Stimulated activated naive CD8-positive, alpha-beta T cell treated with anti-CD3 and anti-CD28 coated beads, Interleukin-15, Interleukin-2, amounts not matched to agents 100 ng/mL and 50 ng/mL, for 24 hours (primary cell): Measurements from ENCODE around the gene SETD1A.

Experiments used
- H3K27ac Mint-ChIP-seq: one replicate; pipeline ENCODE4 v1.8.0; 2021; ENCODE audit warnings: mild to moderate bottlenecking, mixed read lengths
- H3K27me3 Mint-ChIP-seq: one replicate; pipeline ENCODE4 v1.8.0; 2021; ENCODE audit warnings: mixed read lengths
- H3K36me3 Mint-ChIP-seq: one replicate; pipeline ENCODE4 v1.8.0; 2021; ENCODE audit warnings: low read depth, mixed read lengths
- H3K4me1 Mint-ChIP-seq: one replicate; pipeline ENCODE4 v1.8.0; 2021; ENCODE audit warnings: low read depth, mixed read lengths
- H3K4me3 Mint-ChIP-seq: one replicate; pipeline ENCODE4 v1.8.0; 2021; ENCODE audit warnings: mild to moderate bottlenecking, mixed read lengths
- H3K9me3 Mint-ChIP-seq: one replicate; pipeline ENCODE4 v1.8.0; 2021; ENCODE audit warnings: mixed read lengths

The SETD1A gene

GRCh38 chr16:30958175-30959079 lies 873 bp downstream of the SETD1A start:
- peak overlapping the region; percentile 93 for H3K4me3 Mint-ChIP-seq
- H3K27ac Mint-ChIP-seq, result peak overlapping the region; percentile 87
- H3K36me3 Mint-ChIP-seq, result peaks cover 40% of the 10 kb centered on the region
- H3K27me3 Mint-ChIP-seq, result no peaks in the 10 kb centered on the region
- peaks cover 39% of the 10 kb centered on the region for H3K4me1 Mint-ChIP-seq
- no peaks in the 10 kb centered on the region for H3K9me3 Mint-ChIP-seq

- peaks cover 61% of the 10 kb centered on the region for H3K36me3 Mint-ChIP-seq
- H3K4me1 Mint-ChIP-seq, result peaks cover 33% of the 10 kb centered on the region
- no peaks in the 10 kb centered on the region for H3K27me3 Mint-ChIP-seq
- H3K9me3 Mint-ChIP-seq, result no peaks in the 10 kb centered on the region
- H3K27ac Mint-ChIP-seq, result no peak overlapping the region
- no peak overlapping the region for H3K4me3 Mint-ChIP-seq
Observed at GRCh38 chr16:30961384-30961783, 3.8 kb downstream of the SETD1A start.

DNA sequence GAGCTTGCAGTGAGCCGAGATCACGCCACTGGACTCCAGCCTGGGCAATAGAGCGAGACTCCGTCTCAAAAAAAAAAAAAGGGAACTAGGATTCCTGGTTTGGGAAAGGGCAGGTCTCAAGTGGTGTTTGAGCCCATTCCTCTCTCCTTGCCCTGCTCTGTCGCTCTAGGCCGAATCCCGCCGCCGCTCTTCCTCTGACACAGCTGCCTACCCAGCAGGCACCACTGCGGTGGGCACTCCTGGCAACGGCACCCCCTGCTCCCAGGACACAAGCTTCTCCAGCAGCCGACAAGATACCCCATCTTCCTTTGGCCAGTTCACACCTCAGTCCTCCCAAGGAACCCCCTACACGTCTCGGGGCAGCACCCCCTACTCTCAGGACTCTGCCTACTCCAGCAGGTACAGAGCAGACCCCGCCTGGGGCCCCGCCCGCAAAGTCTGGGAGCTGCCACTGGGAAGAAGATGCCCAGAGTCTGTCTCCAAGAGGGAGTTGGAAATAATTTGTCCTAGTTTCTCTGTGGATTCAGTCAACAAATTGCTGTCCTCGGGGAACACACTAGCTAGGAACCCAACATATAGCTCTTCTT lies 6.5 kb downstream of the SETD1A start:
- H3K4me3 Mint-ChIP-seq, result no peak overlapping the region
- H3K36me3 Mint-ChIP-seq, result peaks cover 76% of the 10 kb centered on the region
- H3K9me3 Mint-ChIP-seq, result no peaks in the 10 kb centered on the region
- no peaks in the 10 kb centered on the region for H3K27me3 Mint-ChIP-seq
- peaks cover 15% of the 10 kb centered on the region for H3K4me1 Mint-ChIP-seq
- no peak overlapping the region for H3K27ac Mint-ChIP-seq

- no peak overlapping the region for H3K27ac Mint-ChIP-seq
- H3K4me1 Mint-ChIP-seq, result peaks cover 8% of the 10 kb centered on the region
- H3K27me3 Mint-ChIP-seq, result no peaks in the 10 kb centered on the region
- H3K9me3 Mint-ChIP-seq, result no peaks in the 10 kb centered on the region
- peaks cover 72% of the 10 kb centered on the region for H3K36me3 Mint-ChIP-seq
- no peak overlapping the region for H3K4me3 Mint-ChIP-seq
Observed at GRCh38 chr16:30964574-30965226, 7.1 kb downstream of the SETD1A start.

DNA sequence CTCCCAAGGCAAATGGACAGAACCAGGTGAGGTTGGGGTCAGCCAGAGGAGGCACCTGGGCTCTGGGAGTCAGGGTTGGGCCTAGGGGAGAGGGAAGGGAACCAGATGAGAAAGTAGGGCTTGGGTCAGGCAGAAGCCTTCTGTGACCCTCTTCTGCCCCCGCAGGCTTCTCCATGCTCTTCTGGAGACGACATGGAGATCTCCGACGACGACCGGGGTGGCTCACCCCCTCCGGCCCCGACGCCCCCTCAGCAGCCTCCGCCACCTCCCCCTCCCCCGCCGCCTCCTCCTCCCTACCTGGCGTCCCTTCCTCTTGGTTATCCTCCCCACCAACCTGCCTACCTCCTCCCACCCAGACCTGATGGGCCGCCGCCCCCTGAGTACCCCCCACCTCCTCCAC lies 7.9 kb downstream of the SETD1A start:
- H3K9me3 Mint-ChIP-seq, result no peaks in the 10 kb centered on the region
- no peak overlapping the region for H3K27ac Mint-ChIP-seq
- peaks cover 66% of the 10 kb centered on the region for H3K36me3 Mint-ChIP-seq
- no peak overlapping the region for H3K4me3 Mint-ChIP-seq
- H3K27me3 Mint-ChIP-seq, result no peaks in the 10 kb centered on the region
- peaks cover under 1% of the 10 kb centered on the region for H3K4me1 Mint-ChIP-seq

DNA sequence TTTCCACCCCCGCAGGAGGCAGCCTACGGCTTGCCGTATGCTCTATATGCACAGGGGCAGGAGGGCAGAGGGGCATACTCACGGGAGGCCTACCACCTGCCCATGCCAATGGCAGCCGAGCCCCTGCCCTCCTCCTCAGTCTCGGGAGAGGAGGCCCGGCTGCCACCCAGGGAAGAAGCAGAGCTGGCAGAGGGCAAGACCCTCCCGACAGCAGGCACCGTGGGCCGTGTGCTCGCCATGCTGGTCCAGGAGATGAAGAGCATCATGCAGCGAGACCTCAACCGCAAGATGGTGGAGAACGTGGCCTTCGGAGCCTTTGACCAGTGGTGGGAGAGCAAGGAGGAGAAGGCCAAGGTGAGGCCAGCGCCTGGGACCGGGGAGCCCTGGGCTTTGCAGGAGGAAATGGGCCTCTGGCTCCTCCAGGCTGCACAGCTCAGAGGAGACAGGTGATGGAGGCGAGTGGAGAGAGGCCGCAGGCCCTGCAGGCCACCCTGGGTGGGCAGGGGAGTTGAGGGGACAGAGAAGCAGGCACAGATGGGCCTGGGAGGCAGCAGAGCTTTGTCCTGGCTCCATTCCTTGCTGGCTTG lies 8.6 kb downstream of the SETD1A start:
- H3K36me3 Mint-ChIP-seq, result peaks cover 69% of the 10 kb centered on the region
- H3K9me3 Mint-ChIP-seq, result no peaks in the 10 kb centered on the region
- peak overlapping the region; percentile 40 for H3K27ac Mint-ChIP-seq
- no peak overlapping the region for H3K4me3 Mint-ChIP-seq
- no peaks in the 10 kb centered on the region for H3K27me3 Mint-ChIP-seq
- H3K4me1 Mint-ChIP-seq, result no peaks in the 10 kb centered on the region

DNA sequence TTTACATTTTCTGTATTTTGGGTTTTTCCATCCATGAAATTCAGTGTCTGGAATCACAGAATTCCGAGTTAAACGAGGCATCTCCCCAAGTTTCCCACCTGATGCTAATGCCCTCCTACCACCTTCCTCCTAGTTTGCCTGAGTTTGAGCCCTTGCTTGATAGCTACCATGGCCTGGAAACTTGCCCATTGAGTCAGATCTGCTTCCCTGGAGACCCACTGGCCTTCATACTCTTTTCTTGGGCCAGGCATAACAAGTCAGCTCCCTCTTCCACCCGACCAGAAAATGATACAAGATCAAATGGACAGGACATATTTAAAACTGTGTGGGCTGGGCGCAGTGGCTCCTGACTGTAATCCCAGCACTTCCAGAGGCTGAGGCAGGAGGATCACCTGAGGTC lies 10.2 kb downstream of the SETD1A start:
- Mint-ChIP-seq H3K27me3 (no peaks in the 10 kb centered on the region), H3K36me3 (peaks cover 69% of the 10 kb centered on the region), H3K27ac (no peak overlapping the region), H3K4me3 (no peak overlapping the region), H3K4me1 (no peaks in the 10 kb centered on the region), H3K9me3 (no peaks in the 10 kb centered on the region)

DNA sequence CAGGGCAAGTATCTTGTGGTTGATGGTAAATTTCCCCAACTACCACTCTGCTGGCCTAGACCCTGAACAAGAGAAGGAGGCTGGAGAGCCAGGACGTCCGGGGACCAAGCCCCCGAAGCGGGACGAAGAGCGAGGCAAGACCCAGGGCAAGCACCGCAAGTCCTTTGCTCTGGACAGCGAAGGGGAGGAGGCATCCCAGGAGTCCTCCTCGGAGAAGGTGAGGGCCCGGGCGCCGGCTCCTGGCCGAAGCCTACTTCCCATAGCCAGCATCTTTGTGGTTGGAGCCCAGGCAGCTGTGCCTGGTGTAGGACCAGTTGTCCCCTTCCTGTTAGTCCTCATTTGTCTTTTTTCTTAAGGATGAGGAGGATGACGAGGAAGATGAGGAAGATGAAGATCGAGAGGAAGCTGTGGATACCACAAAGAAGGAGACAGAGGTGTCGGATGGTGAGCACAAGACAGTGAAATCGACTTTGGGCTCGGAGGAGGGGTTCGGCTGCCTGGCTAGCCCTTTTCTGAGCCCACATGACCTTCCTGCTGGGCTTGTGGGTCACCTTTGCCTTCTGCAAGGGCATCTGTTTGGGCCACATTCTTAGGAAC lies 11.8 kb downstream of the SETD1A start:
- no peak overlapping the region for H3K27ac Mint-ChIP-seq
- H3K4me3 Mint-ChIP-seq, result no peak overlapping the region
- H3K27me3 Mint-ChIP-seq, result no peaks in the 10 kb centered on the region
- H3K36me3 Mint-ChIP-seq, result peaks cover 69% of the 10 kb centered on the region
- H3K4me1 Mint-ChIP-seq, result no peaks in the 10 kb centered on the region
- no peaks in the 10 kb centered on the region for H3K9me3 Mint-ChIP-seq

DNA sequence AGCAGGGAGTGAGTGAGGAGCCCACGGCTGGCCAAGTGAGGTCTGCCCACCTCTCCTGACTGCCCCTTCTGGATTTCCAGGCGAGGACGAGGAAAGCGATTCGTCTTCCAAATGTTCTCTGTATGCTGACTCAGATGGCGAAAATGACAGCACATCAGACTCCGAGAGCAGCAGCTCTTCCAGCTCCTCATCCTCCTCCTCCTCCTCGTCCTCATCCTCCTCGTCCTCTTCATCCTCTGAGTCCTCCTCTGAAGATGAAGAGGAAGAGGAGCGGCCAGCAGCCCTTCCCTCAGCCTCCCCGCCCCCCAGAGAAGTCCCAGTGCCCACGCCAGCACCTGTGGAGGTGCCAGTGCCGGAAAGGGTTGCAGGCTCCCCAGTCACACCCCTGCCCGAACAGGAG lies 13.7 kb downstream of the SETD1A start:
- H3K4me3 Mint-ChIP-seq, result no peak overlapping the region
- no peaks in the 10 kb centered on the region for H3K4me1 Mint-ChIP-seq
- H3K9me3 Mint-ChIP-seq, result no peaks in the 10 kb centered on the region
- no peak overlapping the region for H3K27ac Mint-ChIP-seq
- H3K27me3 Mint-ChIP-seq, result no peaks in the 10 kb centered on the region
- H3K36me3 Mint-ChIP-seq, result peaks cover 69% of the 10 kb centered on the region

DNA sequence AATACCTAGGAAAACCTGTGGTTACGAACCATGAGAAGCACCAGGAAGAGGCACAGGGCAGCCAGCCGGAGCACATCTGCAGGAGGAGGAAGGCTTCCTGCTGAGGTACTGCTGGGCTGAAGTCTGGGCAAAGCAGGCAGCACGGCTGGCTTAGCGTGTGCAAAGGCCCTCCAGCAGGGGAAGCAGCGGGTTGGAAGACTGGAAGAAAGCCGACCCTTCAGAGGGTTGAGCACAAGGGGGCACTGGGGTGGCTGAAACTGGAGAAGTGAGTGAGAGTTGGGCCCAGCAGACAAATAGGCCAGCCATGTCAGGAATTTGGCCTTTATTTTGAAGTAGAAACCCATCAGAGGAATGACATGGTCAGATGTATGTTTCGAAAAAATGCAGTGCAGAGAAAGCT lies 15.3 kb downstream of the SETD1A start:
- peaks cover 66% of the 10 kb centered on the region for H3K36me3 Mint-ChIP-seq
- H3K27me3 Mint-ChIP-seq, result no peaks in the 10 kb centered on the region
- no peak overlapping the region for H3K27ac Mint-ChIP-seq
- H3K9me3 Mint-ChIP-seq, result no peaks in the 10 kb centered on the region
- no peaks in the 10 kb centered on the region for H3K4me1 Mint-ChIP-seq
- H3K4me3 Mint-ChIP-seq, result no peak overlapping the region

DNA sequence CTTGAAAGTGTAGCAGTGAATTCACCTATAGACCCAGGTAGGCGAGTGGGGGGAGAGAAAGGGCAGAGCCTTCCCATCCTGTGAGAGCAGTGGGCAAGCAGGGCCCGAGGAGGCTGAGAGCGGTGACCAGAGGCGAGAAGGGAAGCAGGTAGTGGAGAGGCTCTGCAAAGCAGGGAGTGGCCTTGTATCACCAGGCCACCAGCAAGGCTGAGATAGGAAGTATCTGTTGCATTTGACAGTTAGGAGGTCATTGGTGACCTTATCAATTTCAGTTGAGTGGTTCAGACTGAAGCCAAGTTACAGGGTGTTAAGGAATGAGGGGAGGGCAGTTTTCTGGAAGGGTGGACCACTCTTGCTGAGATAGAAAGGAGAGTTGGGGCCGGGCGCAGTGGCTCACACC lies 16.8 kb downstream of the SETD1A start:
- H3K27ac Mint-ChIP-seq, result no peak overlapping the region
- no peaks in the 10 kb centered on the region for H3K4me1 Mint-ChIP-seq
- no peaks in the 10 kb centered on the region for H3K27me3 Mint-ChIP-seq
- H3K9me3 Mint-ChIP-seq, result no peaks in the 10 kb centered on the region
- peaks cover 65% of the 10 kb centered on the region for H3K36me3 Mint-ChIP-seq
- H3K4me3 Mint-ChIP-seq, result no peak overlapping the region

GRCh38 chr16:30976486-30976885 lies 18.9 kb downstream of the SETD1A start:
- Mint-ChIP-seq H3K4me1 (no peaks in the 10 kb centered on the region), H3K27ac (no peak overlapping the region), H3K9me3 (no peaks in the 10 kb centered on the region), H3K4me3 (no peak overlapping the region), H3K27me3 (no peaks in the 10 kb centered on the region), H3K36me3 (peaks cover 59% of the 10 kb centered on the region)

GRCh38 chr16:30977502-30977901 lies 19.9 kb downstream of the SETD1A start:
- peak overlapping the region; percentile 51 for H3K27ac Mint-ChIP-seq
- peaks cover 51% of the 10 kb centered on the region for H3K36me3 Mint-ChIP-seq
- no peak overlapping the region for H3K4me3 Mint-ChIP-seq

DNA sequence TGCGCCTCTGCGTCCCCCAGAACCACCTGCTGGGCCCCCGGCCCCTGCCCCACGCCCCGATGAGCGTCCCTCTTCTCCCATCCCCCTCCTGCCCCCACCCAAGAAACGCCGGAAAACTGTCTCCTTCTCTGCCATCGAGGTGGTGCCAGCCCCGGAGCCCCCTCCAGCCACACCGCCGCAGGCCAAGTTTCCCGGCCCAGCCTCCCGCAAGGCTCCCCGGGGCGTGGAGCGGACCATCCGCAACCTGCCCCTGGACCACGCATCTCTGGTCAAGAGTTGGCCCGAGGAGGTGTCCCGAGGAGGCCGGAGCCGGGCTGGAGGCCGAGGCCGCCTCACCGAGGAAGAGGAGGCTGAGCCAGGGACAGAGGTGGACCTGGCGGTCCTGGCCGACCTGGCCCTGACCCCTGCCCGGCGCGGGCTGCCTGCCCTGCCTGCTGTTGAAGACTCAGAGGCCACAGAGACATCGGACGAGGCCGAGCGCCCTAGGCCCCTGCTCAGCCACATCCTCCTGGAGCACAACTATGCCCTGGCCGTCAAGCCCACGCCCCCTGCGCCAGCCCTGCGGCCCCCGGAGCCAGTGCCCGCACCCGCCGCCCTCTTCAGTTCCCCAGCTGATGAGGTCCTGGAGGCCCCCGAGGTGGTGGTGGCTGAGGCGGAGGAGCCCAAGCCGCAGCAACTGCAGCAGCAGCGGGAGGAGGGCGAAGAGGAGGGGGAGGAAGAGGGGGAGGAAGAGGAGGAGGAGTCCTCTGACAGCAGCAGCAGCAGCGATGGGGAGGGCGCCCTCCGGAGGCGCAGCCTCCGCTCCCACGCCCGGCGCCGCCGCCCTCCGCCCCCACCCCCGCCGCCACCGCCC lies 21.8 kb downstream of the SETD1A start:
- Mint-ChIP-seq H3K36me3 (peaks cover 34% of the 10 kb centered on the region), H3K4me3 (no peak overlapping the region), H3K4me1 (no peaks in the 10 kb centered on the region), H3K27ac (no peak overlapping the region), H3K9me3 (no peaks in the 10 kb centered on the region), H3K27me3 (no peaks in the 10 kb centered on the region)

More at GRCh38 chr16:30977502-30977901, 19.9 kb downstream of the SETD1A start:
- Mint-ChIP-seq H3K27me3 (no peaks in the 10 kb centered on the region), H3K9me3 (no peaks in the 10 kb centered on the region), H3K4me1 (no peaks in the 10 kb centered on the region)
